ENCODE measurements around the gene SPATA21. TPM values are rescaled to one million over a fixed set of nuclear protein-coding genes. Genes with fewer than 3 reads are reported as not detected.

Gene SPATA21
- polyA plus RNA-seq, 1 donor from 2014 or later, result 0.15 TPM

DNA sequence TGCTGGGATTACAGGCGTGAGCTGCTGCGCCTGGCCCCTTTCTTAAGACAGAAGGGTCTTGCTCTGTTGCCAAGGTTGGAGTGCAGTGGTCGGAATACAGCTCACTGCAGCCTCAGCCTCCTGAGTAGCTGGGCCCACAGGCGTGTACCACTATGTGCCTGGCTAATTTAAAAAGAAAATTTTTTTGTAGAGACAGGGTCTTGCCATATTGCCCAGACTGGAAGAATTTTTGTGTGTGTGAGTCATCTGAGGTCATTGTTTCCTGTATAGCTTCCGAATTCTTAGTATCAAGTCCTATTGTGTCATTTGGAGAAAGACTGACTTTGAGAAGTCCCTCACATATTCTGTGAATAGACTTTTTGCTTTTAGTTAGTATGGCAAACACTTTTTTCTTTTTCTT is 65.5 kb downstream of the SPATA21 start:
- Histone ChIP-seq H3K79me2 (replicated peaks; ENCODE audit: insufficient read depth, low read length) (peaks cover 79% of the 10 kb centered on the region), H3K4me2 (ENCODE audit: low read length) (no peak overlapping the region), H3K27me3 (ENCODE audit: insufficient read depth, low read depth, low read length) (no peaks in the 10 kb centered on the region), H3F3A (ENCODE audit: insufficient read depth, low read length, poor library complexity, severe bottlenecking) (no peaks in the 10 kb centered on the region), H3K9me2 (ENCODE audit: insufficient read depth, low read length) (no peaks in the 10 kb centered on the region), H2AFZ (ENCODE audit: low read depth, low read length) (no peak overlapping the region), H3K9me3 (ENCODE audit: low read length) (no peaks in the 10 kb centered on the region), H3K36me3 (ENCODE audit: insufficient read depth, low read length) (no peaks in the 10 kb centered on the region), H3K27ac (ENCODE audit: low read length) (no peak overlapping the region), H4K20me1 (ENCODE audit: insufficient read depth) (peaks cover 3% of the 10 kb centered on the region), H3K9ac (ENCODE audit: low read length) (no peak overlapping the region), H3K4me3 (ENCODE audit: low read length) (no peak overlapping the region)
- TF ChIP-seq RAD21 (conservative IDR thresholded peaks at IDR 0.05) (no peak), EP300 (conservative IDR thresholded peaks at IDR 0.05; ENCODE audit: poor library complexity, severe bottlenecking) (no peak), SMC3 (conservative IDR thresholded peaks at IDR 0.05; ENCODE audit: poor library complexity) (no peak), MXI1 (conservative IDR thresholded peaks at IDR 0.05; ENCODE audit: poor library complexity, severe bottlenecking) (no peak), TAF1 (IDR thresholded peaks at IDR 0.05; ENCODE audit: low read depth) (no peak), POLR2AphosphoS5 (IDR thresholded peaks at IDR 0.05) (no peak)
- TF ChIP-seq, protein P1, sequence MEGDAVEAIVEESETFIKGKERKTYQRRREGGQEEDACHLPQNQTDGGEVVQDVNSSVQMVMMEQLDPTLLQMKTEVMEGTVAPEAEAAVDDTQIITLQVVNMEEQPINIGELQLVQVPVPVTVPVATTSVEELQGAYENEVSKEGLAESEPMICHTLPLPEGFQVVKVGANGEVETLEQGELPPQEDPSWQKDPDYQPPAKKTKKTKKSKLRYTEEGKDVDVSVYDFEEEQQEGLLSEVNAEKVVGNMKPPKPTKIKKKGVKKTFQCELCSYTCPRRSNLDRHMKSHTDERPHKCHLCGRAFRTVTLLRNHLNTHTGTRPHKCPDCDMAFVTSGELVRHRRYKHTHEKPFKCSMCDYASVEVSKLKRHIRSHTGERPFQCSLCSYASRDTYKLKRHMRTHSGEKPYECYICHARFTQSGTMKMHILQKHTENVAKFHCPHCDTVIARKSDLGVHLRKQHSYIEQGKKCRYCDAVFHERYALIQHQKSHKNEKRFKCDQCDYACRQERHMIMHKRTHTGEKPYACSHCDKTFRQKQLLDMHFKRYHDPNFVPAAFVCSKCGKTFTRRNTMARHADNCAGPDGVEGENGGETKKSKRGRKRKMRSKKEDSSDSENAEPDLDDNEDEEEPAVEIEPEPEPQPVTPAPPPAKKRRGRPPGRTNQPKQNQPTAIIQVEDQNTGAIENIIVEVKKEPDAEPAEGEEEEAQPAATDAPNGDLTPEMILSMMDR (IDR thresholded peaks at IDR 0.05; ENCODE audit: poor library complexity, severe bottlenecking), result no peak

- peaks cover 64% of the 10 kb centered on the region for H3K79me2 ChIP-seq (replicated peaks; ENCODE audit: insufficient read depth, low read length)
- H3K4me2 ChIP-seq (ENCODE audit: low read length), result no peak overlapping the region
- H3K27me3 ChIP-seq (ENCODE audit: insufficient read depth, low read depth, low read length), result no peaks in the 10 kb centered on the region
- no peak overlapping the region for H3K27ac ChIP-seq (ENCODE audit: low read length)
- H3K9me3 ChIP-seq (ENCODE audit: low read length), result no peaks in the 10 kb centered on the region
- no peak overlapping the region for H3K9ac ChIP-seq (ENCODE audit: low read length)
- TF ChIP-seq, protein P1 (IDR thresholded peaks at IDR 0.05; ENCODE audit: poor library complexity, severe bottlenecking), result no peak
- no peak for TF ChIP-seq TAF1 (IDR thresholded peaks at IDR 0.05; ENCODE audit: low read depth)
- no peak for TF ChIP-seq EP300 (conservative IDR thresholded peaks at IDR 0.05; ENCODE audit: poor library complexity, severe bottlenecking)
- no peak for TF ChIP-seq RAD21 (conservative IDR thresholded peaks at IDR 0.05)
- TF ChIP-seq SMC3 (conservative IDR thresholded peaks at IDR 0.05; ENCODE audit: poor library complexity), result no peak
- TF ChIP-seq EZH2 (IDR thresholded peaks at IDR 0.05; ENCODE audit: borderline replicate concordance, insufficient read depth, low read length, poor library complexity, severe bottlenecking), result no peak
- no peak for TF ChIP-seq REST (IDR thresholded peaks at IDR 0.05; ENCODE audit: borderline replicate concordance)
- TF ChIP-seq MXI1 (conservative IDR thresholded peaks at IDR 0.05; ENCODE audit: poor library complexity, severe bottlenecking), result no peak
- TF ChIP-seq POLR2AphosphoS5 (IDR thresholded peaks at IDR 0.05), result no peak
- H3K4me3 ChIP-seq (ENCODE audit: low read length), result no peak overlapping the region
- H3K36me3 ChIP-seq (ENCODE audit: insufficient read depth, low read length), result no peaks in the 10 kb centered on the region
- peaks cover 3% of the 10 kb centered on the region for H4K20me1 ChIP-seq (ENCODE audit: insufficient read depth)
- no peaks in the 10 kb centered on the region for H3F3A ChIP-seq (ENCODE audit: insufficient read depth, low read length, poor library complexity, severe bottlenecking)
- H3K9me2 ChIP-seq (ENCODE audit: insufficient read depth, low read length), result no peaks in the 10 kb centered on the region
- H2AFZ ChIP-seq (ENCODE audit: low read depth, low read length), result no peak overlapping the region
Measured at GRCh38 chr1:16369821-16370220, 67.4 kb downstream of the SPATA21 start.

All from neural cell (in vitro differentiated cells).